ENCODE measurements around the gene FABP6.
A peak's percentile ranks its signal among the peaks of the same experiment; 100 is the strongest.
"Not testable (repeated sequence)": the region's sequence is repeated elsewhere in the genome, so short reads cannot be mapped to it uniquely, and the experiment has no call there.

The FABP6 gene

GRCh38 chr5:160193790-160194189 is 35.5 kb upstream of the FABP6 start:
- H3K9ac ChIP-seq (ENCODE audit: low read depth in 1 of 2, low read length in 2 of 2); H3K27ac ChIP-seq (ENCODE audit: low read depth in 2 of 2, low read length in 2 of 2); H3K27me3 ChIP-seq (ENCODE audit: control insufficient read depth in 2 of 2, insufficient read depth in 2 of 2, low read length in 2 of 2); H3K4me1 ChIP-seq (ENCODE audit: control insufficient read depth in 2 of 2, insufficient read depth in 2 of 2, low read length in 2 of 2); H3K36me3 ChIP-seq (ENCODE audit: control insufficient read depth in 2 of 2, insufficient read depth in 2 of 2, low read length in 2 of 2); H3K9me3 ChIP-seq (ENCODE audit: control insufficient read depth in 2 of 2, low read length in 2 of 2); H3K4me3 ChIP-seq (ENCODE audit: low read length in 2 of 2): not testable (repeated sequence)

DNA sequence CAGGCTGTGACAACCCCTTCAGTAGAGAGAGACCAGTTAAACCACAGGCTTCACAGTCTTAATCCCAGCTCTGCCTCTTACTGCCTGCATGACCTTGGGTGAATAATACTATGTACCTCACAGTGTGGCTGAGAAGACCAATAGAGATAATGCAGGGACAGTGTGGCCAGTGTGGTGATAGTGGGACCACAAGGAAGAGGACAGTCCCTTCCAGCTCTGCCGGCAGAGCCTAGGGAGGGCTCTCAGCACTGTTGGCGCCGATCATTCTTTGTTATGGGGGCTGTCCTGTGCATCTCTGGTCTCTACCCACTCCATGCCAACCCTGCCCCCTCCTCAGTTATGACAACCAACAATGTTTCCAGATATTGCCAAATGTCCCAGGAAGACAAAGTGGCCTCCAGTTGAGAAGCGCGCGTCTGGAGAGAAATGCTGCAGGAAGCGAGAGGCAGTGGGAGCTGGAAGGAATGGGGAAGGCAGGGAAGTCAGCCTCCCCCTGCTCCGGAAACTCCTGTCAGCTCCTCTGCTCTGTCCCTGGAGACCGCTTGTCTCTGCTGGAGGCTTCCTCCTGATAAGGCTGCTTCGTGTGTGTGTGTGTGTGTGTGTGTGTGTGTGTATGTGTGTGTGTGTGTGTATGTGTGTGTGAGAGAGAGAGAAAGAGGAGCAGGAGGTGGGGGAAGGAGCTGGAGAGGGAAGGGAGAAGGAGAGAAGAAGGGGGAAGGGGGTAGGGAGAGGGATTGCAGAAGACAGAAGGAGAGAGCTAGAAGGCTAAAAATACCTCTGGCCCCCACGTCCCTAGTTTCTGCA is 31.8 kb upstream of the FABP6 start:
- peaks cover 7% of the 10 kb centered on the region in 2 donors for H3K4me1 ChIP-seq (ENCODE audit: control insufficient read depth in 2 of 2, insufficient read depth in 2 of 2, low read length in 2 of 2)
- H3K9me3 ChIP-seq (ENCODE audit: control insufficient read depth in 2 of 2, low read length in 2 of 2) = no peaks in the 10 kb centered on the region
- no peaks in the 10 kb centered on the region for H3K36me3 ChIP-seq (ENCODE audit: control insufficient read depth in 2 of 2, insufficient read depth in 2 of 2, low read length in 2 of 2)
- no peak overlapping the region for H3K27ac ChIP-seq (ENCODE audit: low read depth in 2 of 2, low read length in 2 of 2)
- no peaks in the 10 kb centered on the region for H3K27me3 ChIP-seq (ENCODE audit: control insufficient read depth in 2 of 2, insufficient read depth in 2 of 2, low read length in 2 of 2)
- no peak overlapping the region for H3K4me3 ChIP-seq (ENCODE audit: low read length in 2 of 2)
- no peak overlapping the region for H3K9ac ChIP-seq (ENCODE audit: low read depth in 1 of 2, low read length in 2 of 2)

DNA sequence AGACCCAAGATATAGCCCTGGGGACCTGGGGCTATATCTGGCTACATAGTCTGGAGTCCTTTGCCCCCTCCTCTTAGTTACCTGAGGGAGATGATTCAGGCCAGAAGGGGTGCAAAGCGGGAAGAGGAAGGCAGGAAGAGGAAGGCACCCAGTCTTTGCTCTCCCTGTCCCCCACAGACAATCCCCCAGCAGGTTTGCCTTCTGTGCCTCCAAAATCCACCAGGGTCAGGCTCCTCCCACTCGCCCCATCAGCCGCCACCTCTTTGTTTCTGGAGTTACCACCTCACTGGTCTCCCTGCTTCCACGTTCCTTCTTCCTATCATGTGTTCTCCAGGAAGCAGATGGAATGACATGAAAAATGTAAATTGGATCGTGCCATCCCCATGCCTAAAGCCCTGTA is 31.2 kb upstream of the FABP6 start:
- no peak overlapping the region for H3K4me3 ChIP-seq (ENCODE audit: low read length in 2 of 2)
- no peak overlapping the region for H3K27ac ChIP-seq (ENCODE audit: low read depth in 2 of 2, low read length in 2 of 2)
- no peaks in the 10 kb centered on the region for H3K27me3 ChIP-seq (ENCODE audit: control insufficient read depth in 2 of 2, insufficient read depth in 2 of 2, low read length in 2 of 2)

GRCh38 chr5:160198841-160199409 is 30.4 kb upstream of the FABP6 start:
- Histone ChIP-seq H3K9ac (ENCODE audit: low read depth in 1 of 2, low read length in 2 of 2) (peak overlapping the region in 1 of 2 donors; percentile 2), H3K4me3 (ENCODE audit: low read length in 2 of 2) (peak overlapping the region; percentile 9 to 74), H3K27ac (ENCODE audit: low read depth in 2 of 2, low read length in 2 of 2) (no peak overlapping the region)

More for the DNA sequence above, 31.2 kb upstream of the FABP6 start:
- H3K9me3 ChIP-seq (ENCODE audit: control insufficient read depth in 2 of 2, low read length in 2 of 2) = no peaks in the 10 kb centered on the region
- peaks cover 7% of the 10 kb centered on the region in 2 donors for H3K4me1 ChIP-seq (ENCODE audit: control insufficient read depth in 2 of 2, insufficient read depth in 2 of 2, low read length in 2 of 2)
- H3K36me3 ChIP-seq (ENCODE audit: control insufficient read depth in 2 of 2, insufficient read depth in 2 of 2, low read length in 2 of 2) = no peaks in the 10 kb centered on the region
- H3K9ac ChIP-seq (ENCODE audit: low read depth in 1 of 2, low read length in 2 of 2) = no peak overlapping the region

DNA sequence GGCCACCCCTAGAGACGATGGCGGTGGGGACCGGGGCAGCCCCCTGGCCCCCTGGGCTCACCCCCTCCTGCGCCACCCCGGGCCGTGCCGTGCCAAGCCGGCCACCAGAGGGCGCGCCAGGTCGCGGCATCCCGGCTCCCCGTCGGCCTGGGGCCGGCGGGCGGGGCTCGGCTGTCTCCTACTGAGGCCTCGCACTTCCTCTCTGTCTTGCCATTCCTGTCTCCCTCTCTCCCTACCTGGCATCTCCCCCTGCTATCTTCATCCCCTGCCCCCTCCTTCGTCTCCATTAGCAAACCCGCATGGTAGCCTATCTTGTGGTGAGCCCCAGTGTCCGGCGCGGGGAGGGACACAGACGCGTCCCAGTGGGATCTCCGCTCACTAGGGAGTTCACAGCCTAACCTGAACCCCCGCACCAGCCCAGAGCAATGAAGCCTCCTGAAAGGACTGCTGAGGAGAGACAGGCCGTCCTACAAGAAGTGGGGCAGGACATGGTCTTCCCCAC is 29.8 kb upstream of the FABP6 start:
- no peaks in the 10 kb centered on the region for H3K9me3 ChIP-seq (ENCODE audit: control insufficient read depth in 2 of 2, low read length in 2 of 2)
- peaks cover 7% of the 10 kb centered on the region in 2 donors for H3K4me1 ChIP-seq (ENCODE audit: control insufficient read depth in 2 of 2, insufficient read depth in 2 of 2, low read length in 2 of 2)
- peak overlapping the region; percentile 57 to 74 for H3K9ac ChIP-seq (ENCODE audit: low read depth in 1 of 2, low read length in 2 of 2)
- peak overlapping the region; percentile 70 to 74 for H3K4me3 ChIP-seq (ENCODE audit: low read length in 2 of 2)
- H3K27me3 ChIP-seq (ENCODE audit: control insufficient read depth in 2 of 2, insufficient read depth in 2 of 2, low read length in 2 of 2) = no peaks in the 10 kb centered on the region
- no peaks in the 10 kb centered on the region for H3K36me3 ChIP-seq (ENCODE audit: control insufficient read depth in 2 of 2, insufficient read depth in 2 of 2, low read length in 2 of 2)
- no peak overlapping the region for H3K27ac ChIP-seq (ENCODE audit: low read depth in 2 of 2, low read length in 2 of 2)

More at GRCh38 chr5:160198841-160199409, 30.4 kb upstream of the FABP6 start:
- no peaks in the 10 kb centered on the region for H3K9me3 ChIP-seq (ENCODE audit: control insufficient read depth in 2 of 2, low read length in 2 of 2)
- H3K4me1 ChIP-seq (ENCODE audit: control insufficient read depth in 2 of 2, insufficient read depth in 2 of 2, low read length in 2 of 2) = peaks cover 7% of the 10 kb centered on the region in 2 donors
- no peaks in the 10 kb centered on the region for H3K36me3 ChIP-seq (ENCODE audit: control insufficient read depth in 2 of 2, insufficient read depth in 2 of 2, low read length in 2 of 2)
- no peaks in the 10 kb centered on the region for H3K27me3 ChIP-seq (ENCODE audit: control insufficient read depth in 2 of 2, insufficient read depth in 2 of 2, low read length in 2 of 2)

DNA sequence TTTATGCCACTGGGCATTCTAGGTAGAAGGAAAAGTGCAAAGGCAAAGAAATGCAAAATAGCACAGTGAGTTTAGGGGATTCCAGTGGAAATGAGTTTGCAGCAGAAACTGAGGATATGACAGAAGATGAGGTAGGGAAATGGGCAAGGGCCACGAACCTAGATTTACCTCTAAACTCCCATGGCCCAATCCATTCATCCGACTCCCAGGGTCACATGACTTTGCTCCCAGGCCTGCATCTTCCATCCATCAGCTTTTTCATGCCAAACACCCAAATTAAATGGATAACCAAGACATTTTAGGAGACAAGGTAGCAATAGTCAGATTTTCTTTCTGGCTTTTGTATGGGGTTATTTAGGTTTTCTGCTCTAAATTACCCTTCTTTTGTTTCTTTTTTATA is 22.2 kb upstream of the FABP6 start:
- H3K27me3 ChIP-seq (ENCODE audit: control insufficient read depth in 2 of 2, insufficient read depth in 2 of 2, low read length in 2 of 2) = no peaks in the 10 kb centered on the region
- no peak overlapping the region for H3K4me3 ChIP-seq (ENCODE audit: low read length in 2 of 2)
- H3K27ac ChIP-seq (ENCODE audit: low read depth in 2 of 2, low read length in 2 of 2) = no peak overlapping the region
- no peaks in the 10 kb centered on the region for H3K36me3 ChIP-seq (ENCODE audit: control insufficient read depth in 2 of 2, insufficient read depth in 2 of 2, low read length in 2 of 2)
- H3K4me1 ChIP-seq (ENCODE audit: control insufficient read depth in 2 of 2, insufficient read depth in 2 of 2, low read length in 2 of 2) = peaks cover 3 to 6% of the 10 kb centered on the region in 2 donors
- no peak overlapping the region for H3K9ac ChIP-seq (ENCODE audit: low read depth in 1 of 2, low read length in 2 of 2)
- H3K9me3 ChIP-seq (ENCODE audit: control insufficient read depth in 2 of 2, low read length in 2 of 2) = no peaks in the 10 kb centered on the region

DNA sequence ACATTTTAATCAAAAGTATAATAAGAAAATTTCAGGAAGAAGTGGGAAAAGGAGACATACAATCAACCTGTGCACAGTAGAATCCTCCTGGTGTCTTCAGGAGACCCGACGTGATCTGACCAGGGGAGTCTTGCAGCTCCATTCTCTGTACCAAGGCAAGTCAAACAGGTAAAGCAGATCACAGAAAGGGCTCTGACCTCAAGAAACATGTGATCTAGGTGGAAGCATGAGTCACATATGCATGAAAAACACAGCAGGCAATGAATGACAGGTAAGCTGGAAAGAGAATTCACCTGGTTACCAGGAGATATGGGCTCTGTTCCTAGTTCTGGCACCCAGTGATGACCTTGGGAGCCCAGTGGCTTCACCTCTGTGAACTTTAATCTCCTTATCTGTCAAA is 19.4 kb upstream of the FABP6 start:
- Histone ChIP-seq H3K4me1 (ENCODE audit: control insufficient read depth in 2 of 2, insufficient read depth in 2 of 2, low read length in 2 of 2) (peaks cover 3 to 6% of the 10 kb centered on the region in 2 donors), H3K9me3 (ENCODE audit: control insufficient read depth in 2 of 2, low read length in 2 of 2) (no peaks in the 10 kb centered on the region), H3K4me3 (ENCODE audit: low read length in 2 of 2) (no peak overlapping the region), H3K36me3 (ENCODE audit: control insufficient read depth in 2 of 2, insufficient read depth in 2 of 2, low read length in 2 of 2) (no peaks in the 10 kb centered on the region), H3K9ac (ENCODE audit: low read depth in 1 of 2, low read length in 2 of 2) (peak overlapping the region in 1 of 2 donors; percentile 17), H3K27me3 (ENCODE audit: control insufficient read depth in 2 of 2, insufficient read depth in 2 of 2, low read length in 2 of 2) (no peaks in the 10 kb centered on the region), H3K27ac (ENCODE audit: low read depth in 2 of 2, low read length in 2 of 2) (no peak overlapping the region)

DNA sequence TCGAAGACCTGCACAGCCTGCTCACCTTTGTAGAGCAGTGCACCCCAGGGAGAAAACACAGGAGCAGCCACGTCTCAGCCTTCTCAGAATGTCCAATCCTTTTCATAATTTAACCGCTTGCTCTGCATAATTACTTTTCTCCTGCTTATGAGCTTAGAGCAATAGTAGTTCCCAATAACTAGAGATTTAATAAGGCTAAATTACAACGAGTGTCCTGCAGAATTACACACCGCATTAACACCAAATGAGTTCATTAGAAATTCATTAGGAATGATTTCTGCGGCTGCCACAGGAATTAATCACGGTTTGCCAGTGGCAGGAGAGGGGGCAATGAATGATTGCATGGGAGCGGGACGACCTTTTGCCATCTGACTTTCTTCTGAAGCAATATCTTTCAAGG is 18.7 kb upstream of the FABP6 start:
- H3K9me3 ChIP-seq (ENCODE audit: control insufficient read depth in 2 of 2, low read length in 2 of 2) = no peaks in the 10 kb centered on the region
- H3K4me1 ChIP-seq (ENCODE audit: control insufficient read depth in 2 of 2, insufficient read depth in 2 of 2, low read length in 2 of 2) = peaks cover 3 to 6% of the 10 kb centered on the region in 2 donors
- H3K27me3 ChIP-seq (ENCODE audit: control insufficient read depth in 2 of 2, insufficient read depth in 2 of 2, low read length in 2 of 2) = no peaks in the 10 kb centered on the region
- H3K4me3 ChIP-seq (ENCODE audit: low read length in 2 of 2) = no peak overlapping the region
- no peaks in the 10 kb centered on the region for H3K36me3 ChIP-seq (ENCODE audit: control insufficient read depth in 2 of 2, insufficient read depth in 2 of 2, low read length in 2 of 2)
- H3K27ac ChIP-seq (ENCODE audit: low read depth in 2 of 2, low read length in 2 of 2) = no peak overlapping the region
- H3K9ac ChIP-seq (ENCODE audit: low read depth in 1 of 2, low read length in 2 of 2) = no peak overlapping the region

GRCh38 chr5:160211352-160211751 is 18.0 kb upstream of the FABP6 start:
- Histone ChIP-seq H3K36me3 (ENCODE audit: control insufficient read depth in 2 of 2, insufficient read depth in 2 of 2, low read length in 2 of 2) (no peaks in the 10 kb centered on the region), H3K9ac (ENCODE audit: low read depth in 1 of 2, low read length in 2 of 2) (no peak overlapping the region), H3K4me1 (ENCODE audit: control insufficient read depth in 2 of 2, insufficient read depth in 2 of 2, low read length in 2 of 2) (peaks cover 3 to 6% of the 10 kb centered on the region in 2 donors), H3K27ac (ENCODE audit: low read depth in 2 of 2, low read length in 2 of 2) (no peak overlapping the region), H3K27me3 (ENCODE audit: control insufficient read depth in 2 of 2, insufficient read depth in 2 of 2, low read length in 2 of 2) (no peaks in the 10 kb centered on the region), H3K4me3 (ENCODE audit: low read length in 2 of 2) (no peak overlapping the region), H3K9me3 (ENCODE audit: control insufficient read depth in 2 of 2, low read length in 2 of 2) (no peaks in the 10 kb centered on the region)

GRCh38 chr5:160213537-160213936 is 15.8 kb upstream of the FABP6 start:
- Histone ChIP-seq H3K9ac (ENCODE audit: low read depth in 1 of 2, low read length in 2 of 2) (no peak overlapping the region), H3K27me3 (ENCODE audit: control insufficient read depth in 2 of 2, insufficient read depth in 2 of 2, low read length in 2 of 2) (no peaks in the 10 kb centered on the region), H3K4me3 (ENCODE audit: low read length in 2 of 2) (no peak overlapping the region), H3K36me3 (ENCODE audit: control insufficient read depth in 2 of 2, insufficient read depth in 2 of 2, low read length in 2 of 2) (no peaks in the 10 kb centered on the region), H3K27ac (ENCODE audit: low read depth in 2 of 2, low read length in 2 of 2) (no peak overlapping the region), H3K9me3 (ENCODE audit: control insufficient read depth in 2 of 2, low read length in 2 of 2) (no peaks in the 10 kb centered on the region), H3K4me1 (ENCODE audit: control insufficient read depth in 2 of 2, insufficient read depth in 2 of 2, low read length in 2 of 2) (peaks cover 3 to 6% of the 10 kb centered on the region in 2 donors)

All from mucosa of rectum (tissue), 2 donors.